AG04450 (cell line): Measurements from ENCODE around the gene REV3L. TPM values are rescaled to one million over a fixed set of nuclear protein-coding genes. Genes with fewer than 3 reads are reported as not detected.

Experiments
- CTCF ChIA-PET: fragments of 300-600, 350-600 bp; formaldehyde crosslinking; extraction: SDS; loops from one replicate; lab custom pipeline; 2022; ENCODE audit warnings: antibody characterized with exemption, inconsistent platforms; lab: Charles Lee
- POLR2A ChIA-PET: fragments of 350-600 bp; formaldehyde crosslinking; extraction: SDS; loops from one replicate; lab custom pipeline; 2021; ENCODE audit warnings: antibody characterized with exemption, inconsistent platforms; lab: Yijun Ruan, JAX
- DNase-seq: peaks from one replicate; pipeline ENCODE4 v3.0.0-alpha.2; 2011; ENCODE audit warnings: low read depth, low spot score
- H3K27ac ChIP-seq: one replicate; pipeline ENCODE4 v1.5.1; 2012; ENCODE audit warnings: low read depth, low read length, control low read depth
- H3K27me3 ChIP-seq: one replicate; pipeline ENCODE4 v1.6.0; 2012; ENCODE audit warnings: low read length; ENCODE audit not compliant: control insufficient read depth, insufficient read depth
- H3K4me3 ChIP-seq: 2 replicates; pipeline ENCODE4 v1.5.1; 2011; ENCODE audit warnings: mild to moderate bottlenecking, low read depth, low read length, control low read depth
- H3K9me3 ChIP-seq: 2 replicates; pipeline ENCODE4 v1.5.1; 2012; ENCODE audit warnings: low read length; ENCODE audit not compliant: control insufficient read depth, insufficient read depth
- polyA plus RNA-seq: library from polyadenylated mRNA; depleted of rRNA; stranded (reverse); fragments of >200 nt; gene quantifications from 2 replicates; pipeline ENCODE4 v1.2.3, GENCODE V29; 2011
- TF ChIP-seq, protein P1 (sequence below): IDR thresholded peaks from 2 replicates; pipeline ENCODE4 v1.5.1; 2011; ENCODE audit warnings: low read depth, low read length, control low read depth, inconsistent platforms

The REV3L gene
- polyA plus RNA-seq, 1 experiment, result 38.4 TPM

DNA sequence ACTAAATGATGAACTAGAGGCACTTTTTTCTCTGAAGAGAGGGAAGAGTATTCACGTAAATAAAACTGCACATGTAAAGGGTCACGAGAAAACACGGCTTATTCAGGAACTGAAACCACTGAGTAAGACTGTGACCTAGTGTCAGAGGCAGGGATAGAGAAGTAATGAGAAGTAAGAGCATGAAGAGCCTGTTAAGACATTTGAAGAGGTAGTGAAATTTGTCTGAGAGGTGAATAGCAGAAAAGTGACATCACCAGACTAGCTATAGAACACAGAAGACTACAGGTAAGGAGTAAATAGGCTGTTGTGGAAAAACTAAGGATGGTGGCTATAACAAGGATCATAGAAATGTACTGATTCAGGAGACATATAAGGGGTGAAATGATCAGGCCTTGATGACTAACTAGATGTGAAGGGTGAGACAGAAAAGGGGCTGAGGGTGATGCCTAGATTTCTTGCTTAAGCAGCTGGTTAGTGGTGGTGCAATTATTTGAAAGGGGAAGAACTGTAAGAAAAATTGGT is 76.8 kb downstream of the REV3L start:
- CTCF ChIA-PET, result no interaction called here
- TF ChIP-seq, protein P1, sequence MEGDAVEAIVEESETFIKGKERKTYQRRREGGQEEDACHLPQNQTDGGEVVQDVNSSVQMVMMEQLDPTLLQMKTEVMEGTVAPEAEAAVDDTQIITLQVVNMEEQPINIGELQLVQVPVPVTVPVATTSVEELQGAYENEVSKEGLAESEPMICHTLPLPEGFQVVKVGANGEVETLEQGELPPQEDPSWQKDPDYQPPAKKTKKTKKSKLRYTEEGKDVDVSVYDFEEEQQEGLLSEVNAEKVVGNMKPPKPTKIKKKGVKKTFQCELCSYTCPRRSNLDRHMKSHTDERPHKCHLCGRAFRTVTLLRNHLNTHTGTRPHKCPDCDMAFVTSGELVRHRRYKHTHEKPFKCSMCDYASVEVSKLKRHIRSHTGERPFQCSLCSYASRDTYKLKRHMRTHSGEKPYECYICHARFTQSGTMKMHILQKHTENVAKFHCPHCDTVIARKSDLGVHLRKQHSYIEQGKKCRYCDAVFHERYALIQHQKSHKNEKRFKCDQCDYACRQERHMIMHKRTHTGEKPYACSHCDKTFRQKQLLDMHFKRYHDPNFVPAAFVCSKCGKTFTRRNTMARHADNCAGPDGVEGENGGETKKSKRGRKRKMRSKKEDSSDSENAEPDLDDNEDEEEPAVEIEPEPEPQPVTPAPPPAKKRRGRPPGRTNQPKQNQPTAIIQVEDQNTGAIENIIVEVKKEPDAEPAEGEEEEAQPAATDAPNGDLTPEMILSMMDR, result no peak
- Histone ChIP-seq H3K27ac (no peak overlapping the region), H3K9me3 (no peaks in the 10 kb centered on the region), H3K27me3 (no peaks in the 10 kb centered on the region), H3K4me3 (no peak overlapping the region)
- no peak for DNase-seq
- POLR2A ChIA-PET, result no interaction called here

DNA sequence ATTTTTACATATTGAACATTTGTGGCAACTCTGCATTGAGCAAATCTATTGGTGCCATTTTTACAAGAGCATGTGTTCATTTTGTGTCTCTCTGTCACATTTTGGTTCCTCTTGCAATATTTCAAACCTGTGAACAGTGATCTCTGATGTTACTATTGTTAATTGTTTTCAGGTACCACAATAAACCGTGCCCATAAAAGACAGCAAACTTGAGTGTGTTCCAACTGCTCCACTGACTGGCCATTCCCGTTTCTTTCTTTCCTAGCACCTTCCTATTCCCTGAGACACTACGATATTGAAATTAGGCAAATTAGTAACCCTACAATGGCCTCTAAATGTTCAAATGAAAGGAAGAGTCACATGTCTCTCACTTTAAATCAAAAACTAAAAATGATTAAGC is 79.6 kb downstream of the REV3L start:
- ChIA-PET CTCF (no interaction called here), POLR2A (no interaction called here)
- H3K27me3 ChIP-seq, result no peaks in the 10 kb centered on the region
- no peak for DNase-seq
- no peak overlapping the region for H3K27ac ChIP-seq
- TF ChIP-seq, protein P1, result no peak
- no peak overlapping the region for H3K4me3 ChIP-seq
- no peaks in the 10 kb centered on the region for H3K9me3 ChIP-seq

DNA sequence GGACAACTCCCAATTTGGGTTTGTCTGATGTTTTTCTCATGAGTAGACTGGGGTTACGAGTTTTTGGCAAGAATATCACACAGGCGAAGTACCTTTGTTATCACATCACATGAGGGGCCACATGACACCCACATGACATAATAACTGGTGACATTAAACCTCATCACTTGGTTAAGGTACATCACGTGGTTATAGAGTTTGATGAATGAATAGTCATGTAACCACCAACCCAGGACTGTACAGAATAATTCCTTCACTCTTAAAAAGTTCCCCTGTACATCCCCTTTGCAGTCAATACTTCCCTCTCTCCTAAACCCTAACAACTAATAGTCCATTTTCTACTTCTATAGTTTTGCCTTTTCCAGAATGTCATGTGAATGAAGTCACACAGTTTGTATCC is 83.4 kb downstream of the REV3L start:
- H3K9me3 ChIP-seq, result no peaks in the 10 kb centered on the region
- no peaks in the 10 kb centered on the region for H3K27me3 ChIP-seq
- ChIA-PET POLR2A (no interaction called here), CTCF (no interaction called here)
- H3K27ac ChIP-seq, result no peak overlapping the region
- TF ChIP-seq, protein P1, result no peak
- DNase-seq, result no peak
- H3K4me3 ChIP-seq, result no peak overlapping the region

DNA sequence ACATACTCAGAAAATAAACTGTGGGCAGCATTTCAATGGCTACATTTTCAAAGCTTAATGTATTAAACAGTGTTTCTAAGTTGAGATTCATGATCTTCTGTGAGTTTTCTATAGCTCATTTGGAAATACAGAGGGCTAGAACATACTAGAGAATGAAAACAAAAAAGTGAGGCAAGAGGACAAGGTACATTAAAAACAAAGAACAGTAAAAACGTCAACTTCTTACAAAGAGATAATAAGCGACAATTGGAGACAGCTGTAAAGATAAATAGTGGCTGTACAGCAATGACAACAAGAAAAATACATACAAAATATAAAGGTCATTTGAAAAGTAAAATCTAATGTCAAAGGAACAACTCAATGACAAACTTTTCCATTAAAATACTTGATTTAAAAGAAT is 94.3 kb downstream of the REV3L start:
- Histone ChIP-seq H3K27me3 (no peaks in the 10 kb centered on the region), H3K4me3 (no peak overlapping the region), H3K27ac (no peak overlapping the region), H3K9me3 (no peaks in the 10 kb centered on the region)
- TF ChIP-seq, protein P1, result no peak
- DNase-seq, result no peak
- CTCF ChIA-PET, result interaction anchor here (0.7 kb wide), 1 partner anchor 375 kb away, joined by 3 read pairs; no protein-coding TSS in a partner anchor
- POLR2A ChIA-PET, result no interaction called here

DNA sequence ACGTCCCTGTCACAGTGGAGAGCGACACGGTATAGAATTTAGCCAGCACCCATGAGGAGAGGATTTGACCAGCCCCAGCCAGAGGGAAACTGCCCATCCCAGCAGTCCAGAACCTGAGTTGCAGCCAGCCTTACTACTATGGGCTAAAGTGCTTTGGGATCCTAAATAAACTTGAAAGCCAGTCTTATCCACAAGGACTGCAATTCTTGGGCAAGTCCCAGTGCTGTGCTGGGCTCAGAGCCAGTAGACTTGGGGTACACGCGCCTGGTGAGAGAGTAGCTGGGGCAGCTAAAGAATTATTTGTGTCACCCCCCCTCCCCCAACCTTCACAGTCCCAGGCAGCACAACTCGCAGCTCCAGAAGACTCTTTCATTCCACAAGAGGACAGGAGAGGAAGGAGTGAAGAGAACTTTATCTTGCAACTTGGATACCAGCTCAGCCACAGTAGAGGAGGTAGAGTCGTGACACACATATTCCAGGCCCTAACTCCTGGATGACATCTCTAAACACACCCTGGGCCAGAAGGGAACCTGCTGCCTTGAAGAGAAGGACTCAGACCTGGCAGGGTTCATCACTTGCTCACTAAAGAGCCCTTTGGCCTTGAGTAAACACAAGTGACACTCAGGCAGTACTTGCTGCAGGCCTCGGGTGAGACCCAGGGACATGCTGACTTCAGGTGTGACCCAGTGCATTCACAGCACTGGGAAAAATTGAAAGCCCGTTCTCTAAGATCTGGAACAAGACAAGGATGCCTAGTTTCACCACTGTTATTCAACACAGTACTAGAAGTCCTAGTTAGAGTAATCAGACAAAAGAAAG is 100.3 kb downstream of the REV3L start:
- Histone ChIP-seq H3K9me3 (no peaks in the 10 kb centered on the region), H3K4me3 (no peak overlapping the region), H3K27me3 (no peaks in the 10 kb centered on the region), H3K27ac (no peak overlapping the region)
- no peak for DNase-seq
- ChIA-PET POLR2A (no interaction called here), CTCF (interaction anchor here (1.0 kb wide), 1 partner anchor 661 kb away, joined by 3 read pairs; no protein-coding TSS in a partner anchor)
- TF ChIP-seq, protein P1, result no peak
